HEK293 (cell line): ENCODE data around the gene ZNF175.

ENCODE experiments used
- IKZF3 ChIP-seq: fragments of 450-650 bp; IDR thresholded peaks from 2 replicates; pipeline ENCODE4 v1.5.0; 2018; ENCODE audit warnings: missing biosample characterization, mild to moderate bottlenecking, missing genetic modification characterization, moderate library complexity
- MYNN ChIP-seq: fragments of 450-650 bp; formaldehyde crosslinking; IDR thresholded peaks from 2 replicates; pipeline ENCODE4 v1.5.1; 2016; ENCODE audit warnings: missing biosample characterization, missing genetic modification characterization, borderline replicate concordance
- OSR2 ChIP-seq: fragments of 450-650 bp; formaldehyde crosslinking; IDR thresholded peaks from 2 replicates; pipeline ENCODE4 v1.5.1; 2016; ENCODE audit warnings: missing biosample characterization, missing genetic modification characterization
- OVOL3 ChIP-seq: fragments of 450-650 bp; formaldehyde crosslinking; IDR thresholded peaks from 2 replicates; pipeline ENCODE4 v1.5.1; 2016; ENCODE audit warnings: missing biosample characterization, missing genetic modification characterization
- REPIN1 ChIP-seq: fragments of 450-650 bp; formaldehyde crosslinking; IDR thresholded peaks from 2 replicates; pipeline ENCODE4 v1.5.1; 2017; ENCODE audit warnings: missing biosample characterization, missing genetic modification characterization, low read depth
- SCRT2 ChIP-seq: fragments of 450-650 bp; formaldehyde crosslinking; IDR thresholded peaks from 2 replicates; pipeline ENCODE4 v1.5.1; 2016; ENCODE audit warnings: missing biosample characterization, missing genetic modification characterization
- SETDB1 ChIP-seq: IDR thresholded peaks from one replicate; pipeline ENCODE4 v1.6.1; 2017; ENCODE audit warnings: mild to moderate bottlenecking, low read length, moderate library complexity, mixed read lengths; ENCODE audit not compliant: insufficient read length
- SP3 ChIP-seq: fragments of 450-650 bp; formaldehyde crosslinking; IDR thresholded peaks from 2 replicates; pipeline ENCODE4 v1.5.1; 2016; ENCODE audit warnings: missing biosample characterization, missing genetic modification characterization
- SP7 ChIP-seq: fragments of 450-650 bp; formaldehyde crosslinking; IDR thresholded peaks from 2 replicates; pipeline ENCODE4 v1.5.1; 2016; ENCODE audit warnings: missing biosample characterization, missing genetic modification characterization
- TCF7L2 ChIP-seq: IDR thresholded peaks from 2 replicates; pipeline ENCODE4 v1.6.1; 2011; ENCODE audit warnings: low read depth, mild to moderate bottlenecking, inconsistent platforms, low read length, moderate library complexity, borderline replicate concordance
- ZBTB17 ChIP-seq: fragments of 450-650 bp; formaldehyde crosslinking; IDR thresholded peaks from 2 replicates; pipeline ENCODE4 v1.5.1; 2016; ENCODE audit warnings: missing biosample characterization, missing genetic modification characterization
- ZBTB20 ChIP-seq: fragments of 450-650 bp; formaldehyde crosslinking; IDR thresholded peaks from 2 replicates; pipeline ENCODE4 v1.5.1; 2016; ENCODE audit warnings: missing biosample characterization, missing genetic modification characterization
- ZBTB21 ChIP-seq: fragments of 450-650 bp; formaldehyde crosslinking; IDR thresholded peaks from 2 replicates; pipeline ENCODE4 v1.5.1; 2017; ENCODE audit warnings: missing biosample characterization, missing genetic modification characterization
- ZEB2 ChIP-seq: fragments of 450-650 bp; formaldehyde crosslinking; IDR thresholded peaks from 2 replicates; pipeline ENCODE4 v1.5.1; 2016; ENCODE audit warnings: missing biosample characterization, missing genetic modification characterization
- ZFHX2 ChIP-seq: fragments of 450-650 bp; formaldehyde crosslinking; conservative IDR thresholded peaks from 2 replicates; pipeline ENCODE4 v1.5.1; 2016; ENCODE audit warnings: missing biosample characterization, missing genetic modification characterization
- ZNF146 ChIP-seq: fragments of 450-650 bp; formaldehyde crosslinking; IDR thresholded peaks from 2 replicates; pipeline ENCODE4 v1.5.1; 2016; ENCODE audit warnings: missing biosample characterization, missing genetic modification characterization
- ZNF311 ChIP-seq: fragments of 450-650 bp; formaldehyde crosslinking; IDR thresholded peaks from 2 replicates; pipeline ENCODE4 v1.5.1; 2017; ENCODE audit warnings: missing biosample characterization, missing genetic modification characterization, borderline replicate concordance
- ZNF335 ChIP-seq: fragments of 450-650 bp; formaldehyde crosslinking; conservative IDR thresholded peaks from 2 replicates; pipeline ENCODE4 v1.5.1; 2016; ENCODE audit warnings: missing biosample characterization, missing genetic modification characterization
- ZNF404 ChIP-seq: fragments of 450-650 bp; formaldehyde crosslinking; IDR thresholded peaks from 2 replicates; pipeline ENCODE4 v1.5.1; 2017; ENCODE audit warnings: missing biosample characterization, missing genetic modification characterization
- ZNF514 ChIP-seq: fragments of 450-650 bp; formaldehyde crosslinking; IDR thresholded peaks from 2 replicates; pipeline ENCODE4 v1.5.1; 2016; ENCODE audit warnings: missing biosample characterization, missing genetic modification characterization
- ZNF530 ChIP-seq: fragments of 450-650 bp; formaldehyde crosslinking; IDR thresholded peaks from 2 replicates; pipeline ENCODE4 v1.5.1; 2016; ENCODE audit warnings: low read depth, missing biosample characterization, missing genetic modification characterization
- ZNF629 ChIP-seq: fragments of 450-650 bp; formaldehyde crosslinking; IDR thresholded peaks from 2 replicates; pipeline ENCODE4 v1.5.1; 2017; ENCODE audit warnings: missing biosample characterization, missing genetic modification characterization
- ZNF76 ChIP-seq: fragments of 450-650 bp; formaldehyde crosslinking; IDR thresholded peaks from 2 replicates; pipeline ENCODE4; 2016; ENCODE audit warnings: low read depth, missing biosample characterization, missing genetic modification characterization, borderline replicate concordance
- ZSCAN30 ChIP-seq: fragments of 450-650 bp; IDR thresholded peaks from 2 replicates; pipeline ENCODE4 v1.5.1; 2018; ENCODE audit warnings: missing biosample characterization, mild to moderate bottlenecking, missing genetic modification characterization, moderate library complexity
- ZXDB ChIP-seq: fragments of 450-650 bp; formaldehyde crosslinking; IDR thresholded peaks from 2 replicates; pipeline ENCODE4 v1.5.1; 2016; ENCODE audit warnings: missing biosample characterization, missing genetic modification characterization
- TF ChIP-seq, protein P1 (sequence below): fragments of 450-650 bp; formaldehyde crosslinking; conservative IDR thresholded peaks from 2 replicates; pipeline ENCODE4 v1.5.1; 2016; ENCODE audit warnings: low read depth, missing biosample characterization, missing genetic modification characterization
- TF ChIP-seq, protein P2 (sequence below): fragments of 450-650 bp; formaldehyde crosslinking; IDR thresholded peaks from 2 replicates; pipeline ENCODE4 v1.5.1; 2016; ENCODE audit warnings: missing biosample characterization, missing genetic modification characterization
- TF ChIP-seq, protein P3 (sequence below): fragments of 450-650 bp; formaldehyde crosslinking; IDR thresholded peaks from 2 replicates; pipeline ENCODE4 v1.5.1; 2016; ENCODE audit warnings: missing biosample characterization, missing genetic modification characterization, low read depth
- TF ChIP-seq, protein P4 (sequence below): fragments of 450-650 bp; formaldehyde crosslinking; IDR thresholded peaks from 2 replicates; pipeline ENCODE4 v1.5.1; 2016; ENCODE audit warnings: missing biosample characterization, missing genetic modification characterization

Gene ZNF175

DNA sequence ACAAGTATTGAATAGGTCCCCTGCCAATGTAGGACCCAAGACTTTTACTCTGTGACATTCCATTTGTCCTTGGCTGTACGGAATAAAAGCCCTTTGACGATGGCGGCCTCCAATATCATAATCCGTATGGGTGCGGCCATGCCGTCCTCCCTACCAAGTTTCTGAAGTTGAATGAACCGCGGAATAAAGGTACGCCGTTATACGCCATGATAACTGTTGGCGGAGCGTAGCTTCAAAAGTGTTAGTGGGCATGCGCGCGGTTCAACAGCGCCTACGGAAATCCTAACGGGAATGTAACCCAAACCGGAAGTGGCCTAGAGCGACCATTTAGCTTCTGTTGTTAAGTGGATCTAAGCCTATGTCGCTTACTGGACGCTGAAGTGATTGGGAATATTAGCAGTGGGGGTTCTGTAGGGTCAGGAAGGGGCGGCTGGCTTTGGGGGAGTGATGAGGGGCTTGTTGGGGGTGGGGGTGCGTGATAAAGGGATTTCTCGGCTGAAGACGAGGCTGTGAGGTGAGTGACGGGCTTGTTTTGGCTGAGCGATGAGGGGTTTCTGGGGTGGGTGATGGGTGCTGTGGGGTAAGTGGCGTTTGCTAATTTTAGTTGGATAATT lies at the start of gene ZNF175 (continued):
- TF ChIP-seq OVOL3 (tag by site-specific recombination) (peak; percentile 99), ZNF629 (tag by site-specific recombination) (peak; percentile 58), ZNF530 (tag by site-specific recombination) (no peak), ZBTB20 (tag by site-specific recombination) (peak; percentile 63; the same call in 1 of the 2 replicates), ZEB2 (0 out of 2 replicates have a peak, but pooled peaks have one; percentile 67), ZFHX2 (peak; percentile 25; the same call in 1 of the 2 replicates), SETDB1 (no peak), REPIN1 (tag by site-specific recombination) (no peak), MYNN (tag by site-specific recombination) (no peak), ZNF514 (tag by site-specific recombination) (no peak), ZNF311 (tag by site-specific recombination) (no peak), ZNF146 (tag by site-specific recombination) (no peak), SP7 (peak; percentile 43; the same call in 1 of the 2 replicates), ZSCAN30 (tag by site-specific recombination) (no peak), ZBTB17 (tag by site-specific recombination) (peak; percentile 86), ZNF404 (no peak), IKZF3 (tag by site-specific recombination) (peak; percentile 86), OSR2 (tag by site-specific recombination) (0 out of 2 replicates have a peak, but pooled peaks have one; percentile 15), ZNF335 (peak; percentile 81), ZBTB21 (tag by site-specific recombination) (peak; percentile 32; the same call in 1 of the 2 replicates), TCF7L2 (peak; percentile 38; the same call in 1 of the 2 replicates), ZNF76 (peak; percentile 79; the same call in 1 of the 2 replicates), SP3 (tag by site-specific recombination) (peak; percentile 81), ZXDB (tag by site-specific recombination) (peak; percentile 89), SCRT2 (peak; percentile 85)
- TF ChIP-seq, protein P1, sequence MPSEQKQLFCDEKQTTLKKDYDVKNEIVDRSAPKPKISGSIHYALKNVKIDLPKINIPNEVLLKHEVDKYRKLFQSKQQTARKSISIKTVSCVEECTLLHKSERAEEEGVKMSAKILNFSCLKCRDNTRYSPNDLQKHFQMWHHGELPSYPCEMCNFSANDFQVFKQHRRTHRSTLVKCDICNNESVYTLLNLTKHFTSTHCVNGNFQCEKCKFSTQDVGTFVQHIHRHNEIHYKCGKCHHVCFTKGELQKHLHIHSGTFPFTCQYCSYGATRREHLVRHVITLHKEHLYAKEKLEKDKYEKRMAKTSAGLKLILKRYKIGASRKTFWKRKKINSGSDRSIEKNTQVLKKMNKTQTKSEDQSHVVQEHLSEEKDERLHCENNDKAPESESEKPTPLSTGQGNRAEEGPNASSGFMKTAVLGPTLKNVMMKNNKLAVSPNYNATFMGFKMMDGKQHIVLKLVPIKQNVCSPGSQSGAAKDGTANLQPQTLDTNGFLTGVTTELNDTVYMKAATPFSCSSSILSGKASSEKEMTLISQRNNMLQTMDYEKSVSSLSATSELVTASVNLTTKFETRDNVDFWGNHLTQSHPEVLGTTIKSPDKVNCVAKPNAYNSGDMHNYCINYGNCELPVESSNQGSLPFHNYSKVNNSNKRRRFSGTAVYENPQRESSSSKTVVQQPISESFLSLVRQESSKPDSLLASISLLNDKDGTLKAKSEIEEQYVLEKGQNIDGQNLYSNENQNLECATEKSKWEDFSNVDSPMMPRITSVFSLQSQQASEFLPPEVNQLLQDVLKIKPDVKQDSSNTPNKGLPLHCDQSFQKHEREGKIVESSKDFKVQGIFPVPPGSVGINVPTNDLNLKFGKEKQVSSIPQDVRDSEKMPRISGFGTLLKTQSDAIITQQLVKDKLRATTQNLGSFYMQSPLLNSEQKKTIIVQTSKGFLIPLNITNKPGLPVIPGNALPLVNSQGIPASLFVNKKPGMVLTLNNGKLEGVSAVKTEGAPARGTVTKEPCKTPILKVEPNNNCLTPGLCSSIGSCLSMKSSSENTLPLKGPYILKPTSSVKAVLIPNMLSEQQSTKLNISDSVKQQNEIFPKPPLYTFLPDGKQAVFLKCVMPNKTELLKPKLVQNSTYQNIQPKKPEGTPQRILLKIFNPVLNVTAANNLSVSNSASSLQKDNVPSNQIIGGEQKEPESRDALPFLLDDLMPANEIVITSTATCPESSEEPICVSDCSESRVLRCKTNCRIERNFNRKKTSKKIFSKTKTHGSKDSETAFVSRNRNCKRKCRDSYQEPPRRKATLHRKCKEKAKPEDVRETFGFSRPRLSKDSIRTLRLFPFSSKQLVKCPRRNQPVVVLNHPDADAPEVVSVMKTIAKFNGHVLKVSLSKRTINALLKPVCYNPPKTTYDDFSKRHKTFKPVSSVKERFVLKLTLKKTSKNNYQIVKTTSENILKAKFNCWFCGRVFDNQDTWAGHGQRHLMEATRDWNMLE (tag by site-specific recombination) = peak; percentile 97
- TF ChIP-seq, protein P2, sequence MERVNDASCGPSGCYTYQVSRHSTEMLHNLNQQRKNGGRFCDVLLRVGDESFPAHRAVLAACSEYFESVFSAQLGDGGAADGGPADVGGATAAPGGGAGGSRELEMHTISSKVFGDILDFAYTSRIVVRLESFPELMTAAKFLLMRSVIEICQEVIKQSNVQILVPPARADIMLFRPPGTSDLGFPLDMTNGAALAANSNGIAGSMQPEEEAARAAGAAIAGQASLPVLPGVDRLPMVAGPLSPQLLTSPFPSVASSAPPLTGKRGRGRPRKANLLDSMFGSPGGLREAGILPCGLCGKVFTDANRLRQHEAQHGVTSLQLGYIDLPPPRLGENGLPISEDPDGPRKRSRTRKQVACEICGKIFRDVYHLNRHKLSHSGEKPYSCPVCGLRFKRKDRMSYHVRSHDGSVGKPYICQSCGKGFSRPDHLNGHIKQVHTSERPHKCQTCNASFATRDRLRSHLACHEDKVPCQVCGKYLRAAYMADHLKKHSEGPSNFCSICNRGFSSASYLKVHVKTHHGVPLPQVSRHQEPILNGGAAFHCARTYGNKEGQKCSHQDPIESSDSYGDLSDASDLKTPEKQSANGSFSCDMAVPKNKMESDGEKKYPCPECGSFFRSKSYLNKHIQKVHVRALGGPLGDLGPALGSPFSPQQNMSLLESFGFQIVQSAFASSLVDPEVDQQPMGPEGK (tag by site-specific recombination) = peak; percentile 32; the same call in 1 of the 2 replicates
- TF ChIP-seq, protein P3, sequence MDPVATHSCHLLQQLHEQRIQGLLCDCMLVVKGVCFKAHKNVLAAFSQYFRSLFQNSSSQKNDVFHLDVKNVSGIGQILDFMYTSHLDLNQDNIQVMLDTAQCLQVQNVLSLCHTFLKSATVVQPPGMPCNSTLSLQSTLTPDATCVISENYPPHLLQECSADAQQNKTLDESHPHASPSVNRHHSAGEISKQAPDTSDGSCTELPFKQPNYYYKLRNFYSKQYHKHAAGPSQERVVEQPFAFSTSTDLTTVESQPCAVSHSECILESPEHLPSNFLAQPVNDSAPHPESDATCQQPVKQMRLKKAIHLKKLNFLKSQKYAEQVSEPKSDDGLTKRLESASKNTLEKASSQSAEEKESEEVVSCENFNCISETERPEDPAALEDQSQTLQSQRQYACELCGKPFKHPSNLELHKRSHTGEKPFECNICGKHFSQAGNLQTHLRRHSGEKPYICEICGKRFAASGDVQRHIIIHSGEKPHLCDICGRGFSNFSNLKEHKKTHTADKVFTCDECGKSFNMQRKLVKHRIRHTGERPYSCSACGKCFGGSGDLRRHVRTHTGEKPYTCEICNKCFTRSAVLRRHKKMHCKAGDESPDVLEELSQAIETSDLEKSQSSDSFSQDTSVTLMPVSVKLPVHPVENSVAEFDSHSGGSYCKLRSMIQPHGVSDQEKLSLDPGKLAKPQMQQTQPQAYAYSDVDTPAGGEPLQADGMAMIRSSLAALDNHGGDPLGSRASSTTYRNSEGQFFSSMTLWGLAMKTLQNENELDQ (tag by site-specific recombination) = no peak
- TF ChIP-seq, protein P4, sequence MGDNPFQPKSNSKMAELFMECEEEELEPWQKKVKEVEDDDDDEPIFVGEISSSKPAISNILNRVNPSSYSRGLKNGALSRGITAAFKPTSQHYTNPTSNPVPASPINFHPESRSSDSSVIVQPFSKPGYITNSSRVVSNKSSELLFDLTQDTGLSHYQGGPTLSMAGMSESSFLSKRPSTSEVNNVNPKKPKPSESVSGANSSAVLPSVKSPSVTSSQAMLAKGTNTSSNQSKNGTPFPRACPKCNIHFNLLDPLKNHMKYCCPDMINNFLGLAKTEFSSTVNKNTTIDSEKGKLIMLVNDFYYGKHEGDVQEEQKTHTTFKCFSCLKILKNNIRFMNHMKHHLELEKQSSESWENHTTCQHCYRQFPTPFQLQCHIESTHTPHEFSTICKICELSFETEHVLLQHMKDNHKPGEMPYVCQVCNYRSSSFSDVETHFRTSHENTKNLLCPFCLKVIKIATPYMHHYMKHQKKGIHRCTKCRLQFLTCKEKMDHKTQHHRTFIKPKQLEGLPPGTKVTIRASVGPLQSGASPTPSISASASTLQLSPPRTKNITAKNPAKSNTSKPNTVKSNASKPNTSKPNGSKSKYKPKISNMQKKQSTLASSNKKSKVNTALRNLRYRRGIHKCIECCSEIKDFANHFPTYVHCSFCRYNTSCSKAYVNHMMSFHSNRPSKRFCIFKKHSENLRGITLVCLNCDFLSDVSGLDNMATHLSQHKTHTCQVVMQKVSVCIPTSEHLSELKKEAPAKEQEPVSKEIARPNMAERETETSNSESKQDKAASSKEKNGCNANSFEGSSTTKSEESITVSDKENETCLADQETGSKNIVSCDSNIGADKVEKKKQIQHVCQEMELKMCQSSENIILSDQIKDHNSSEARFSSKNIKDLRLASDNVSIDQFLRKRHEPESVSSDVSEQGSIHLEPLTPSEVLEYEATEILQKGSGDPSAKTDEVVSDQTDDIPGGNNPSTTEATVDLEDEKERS (tag by site-specific recombination) = no peak
